DOHH2 (cell line): Measurements from ENCODE around the gene MEGF11.

Experiments
- H3F3A ChIP-seq: fragments of 200-600 bp; sonication (generic), shearing (Covaris generic); 2 replicates; pipeline ENCODE4 v1.6.0; 2016; ENCODE audit warnings: antibody characterized with exemption, mild to moderate bottlenecking; ENCODE audit not compliant: control insufficient read depth, insufficient read depth
- H3K27ac ChIP-seq: fragments of 200-600 bp; sonication (generic); 2 replicates; pipeline ENCODE4 v1.5.1; 2014; ENCODE audit warnings: low read depth, mild to moderate bottlenecking, low read length, moderate library complexity
- H3K27me3 ChIP-seq: fragments of 200-600 bp; sonication (generic); 2 replicates; pipeline ENCODE4 v1.6.1; 2014; ENCODE audit warnings: mild to moderate bottlenecking, low read length, mixed read lengths; ENCODE audit not compliant: control insufficient read depth
- H3K36me3 ChIP-seq: fragments of 200-600 bp; sonication (generic); 2 replicates; pipeline ENCODE4 v1.6.1; 2014; ENCODE audit warnings: mild to moderate bottlenecking, low read length, moderate library complexity, mixed read lengths; ENCODE audit not compliant: control insufficient read depth
- H3K4me1 ChIP-seq: fragments of 200-600 bp; sonication (generic); 2 replicates; pipeline ENCODE4 v1.6.1; 2014; ENCODE audit warnings: mild to moderate bottlenecking, low read length, mixed read lengths; ENCODE audit not compliant: control insufficient read depth
- H3K4me2 ChIP-seq: fragments of 200-600 bp; sonication (generic); 2 replicates; pipeline ENCODE4 v1.6.0; 2014; ENCODE audit warnings: mild to moderate bottlenecking, low read length, moderate library complexity
- H3K4me3 ChIP-seq: fragments of 200-600 bp; sonication (generic); 2 replicates; pipeline ENCODE4 v1.5.1; 2014; ENCODE audit warnings: mild to moderate bottlenecking, low read length, mixed read lengths
- H3K79me2 ChIP-seq: fragments of 200-600 bp; sonication (generic); 2 replicates; pipeline ENCODE4 v1.6.1; 2014; ENCODE audit warnings: mild to moderate bottlenecking, low read length, mixed read lengths; ENCODE audit not compliant: control insufficient read depth
- H3K9me2 ChIP-seq: fragments of 200-600 bp; sonication (generic); replicated peaks from 2 replicates; pipeline ENCODE4 v1.6.1; 2014; ENCODE audit warnings: mild to moderate bottlenecking, low read length, mixed read lengths; ENCODE audit not compliant: control insufficient read depth
- H3K9me3 ChIP-seq: fragments of 200-600 bp; sonication (generic); 2 replicates; pipeline ENCODE4 v1.6.1; 2014; ENCODE audit warnings: antibody characterized with exemption, low read length, mixed read lengths; ENCODE audit not compliant: control insufficient read depth, insufficient read depth
- H4K20me1 ChIP-seq: fragments of 200-600 bp; sonication (generic); 2 replicates; pipeline ENCODE4 v1.6.0; 2014; ENCODE audit warnings: low read depth, mild to moderate bottlenecking, antibody characterized with exemption, low read length, moderate library complexity; ENCODE audit not compliant: control insufficient read depth, insufficient read depth
- CTCF ChIP-seq: fragments of 200-600 bp; sonication (generic); IDR thresholded peaks from one replicate; pipeline ENCODE4 v1.5.1; 2014; ENCODE audit warnings: antibody characterized with exemption, mild to moderate bottlenecking, low read depth, low read length; ENCODE audit not compliant: poor library complexity, severe bottlenecking
- EZH2phosphoT487 ChIP-seq: fragments of 200-600 bp; sonication (generic); IDR thresholded peaks from 2 replicates; pipeline ENCODE4 v1.6.1; 2017; ENCODE audit warnings: borderline replicate concordance, mild to moderate bottlenecking, antibody characterized with exemption, low read length, moderate library complexity, mixed read lengths

The MEGF11 gene

GRCh38 chr15:66293419-66294156, 40.0 kb upstream of the MEGF11 start, which contains the start of gene DIS3L:
Gene DIS3L, plus strand, starts transcription at chr15:66293568. Its CDS starts 29 bp downstream, at chr15:66293597.
- H3K79me2 ChIP-seq = peaks cover 66% of the 10 kb centered on the region

GRCh38 chr15:66292571-66293418, 39.2 kb upstream of the MEGF11 start:
- no peaks in the 10 kb centered on the region for H3K9me2 ChIP-seq
- no peaks in the 10 kb centered on the region for H4K20me1 ChIP-seq
- H3K9me3 ChIP-seq = no peaks in the 10 kb centered on the region
- H3K4me1 ChIP-seq = peaks cover 57% of the 10 kb centered on the region
- no peaks in the 10 kb centered on the region for H3K27me3 ChIP-seq
- H3K79me2 ChIP-seq = peaks cover 60% of the 10 kb centered on the region
- peak overlapping the region; percentile 88 for H3K4me3 ChIP-seq
- H3F3A ChIP-seq = peaks cover 15% of the 10 kb centered on the region
- H3K36me3 ChIP-seq = peaks cover 36% of the 10 kb centered on the region
- H3K4me2 ChIP-seq = peak overlapping the region; percentile 98
- no peak for TF ChIP-seq CTCF
- H3K27ac ChIP-seq = peak overlapping the region; percentile 92

More at GRCh38 chr15:66293419-66294156, 40.0 kb upstream of the MEGF11 start, which contains the start of gene DIS3L:
- Histone ChIP-seq H3K4me3 (peak within 1 kb of the TSS; percentile 88), H3K36me3 (peaks cover 43% of the 10 kb centered on the region), H3K9me2 (no peaks in the 10 kb centered on the region), H3K4me2 (peak within 1 kb of the TSS; percentile 98), H3K4me1 (peaks cover 52% of the 10 kb centered on the region), H3K9me3 (no peaks in the 10 kb centered on the region), H4K20me1 (no peaks in the 10 kb centered on the region), H3K27me3 (no peaks in the 10 kb centered on the region), H3F3A (peaks cover 10% of the 10 kb centered on the region), H3K27ac (peak within 1 kb of the TSS; percentile 92)
- TF ChIP-seq CTCF = no peak
- no peak for TF ChIP-seq EZH2phosphoT487

GRCh38 chr15:66291816-66292570, 38.4 kb upstream of the MEGF11 start:
- peaks cover 30% of the 10 kb centered on the region for H3K36me3 ChIP-seq
- peak overlapping the region; percentile 92 for H3K27ac ChIP-seq
- H3F3A ChIP-seq = peaks cover 15% of the 10 kb centered on the region
- TF ChIP-seq CTCF (no peak), EZH2phosphoT487 (no peak)
- H3K27me3 ChIP-seq = no peaks in the 10 kb centered on the region
- H3K4me2 ChIP-seq = peak overlapping the region; percentile 98
- H3K79me2 ChIP-seq = peaks cover 54% of the 10 kb centered on the region
- H3K9me3 ChIP-seq = no peaks in the 10 kb centered on the region
- no peaks in the 10 kb centered on the region for H3K9me2 ChIP-seq
- peak overlapping the region; percentile 88 for H3K4me3 ChIP-seq
- H3K4me1 ChIP-seq = peaks cover 64% of the 10 kb centered on the region
- H4K20me1 ChIP-seq = no peaks in the 10 kb centered on the region
